Measurements from ENCODE around the gene HIBADH.
A peak's percentile ranks its signal among the peaks of the same experiment; 100 is the strongest.
"Not testable (repeated sequence)": the region's sequence is repeated elsewhere in the genome, so short reads cannot be mapped to it uniquely, and the experiment has no call there.

The HIBADH gene

GRCh38 chr7:27547401-27547800 is 115.3 kb downstream of the HIBADH start:
- DNase-seq (ENCODE audit: low read depth): peak; percentile 77

GRCh38 chr7:27546610-27547009 is 116.1 kb downstream of the HIBADH start:
- no peak for DNase-seq (ENCODE audit: low read depth)

GRCh38 chr7:27535795-27536194 is 126.9 kb downstream of the HIBADH start:
- no peak for DNase-seq (ENCODE audit: low read depth)

DNA sequence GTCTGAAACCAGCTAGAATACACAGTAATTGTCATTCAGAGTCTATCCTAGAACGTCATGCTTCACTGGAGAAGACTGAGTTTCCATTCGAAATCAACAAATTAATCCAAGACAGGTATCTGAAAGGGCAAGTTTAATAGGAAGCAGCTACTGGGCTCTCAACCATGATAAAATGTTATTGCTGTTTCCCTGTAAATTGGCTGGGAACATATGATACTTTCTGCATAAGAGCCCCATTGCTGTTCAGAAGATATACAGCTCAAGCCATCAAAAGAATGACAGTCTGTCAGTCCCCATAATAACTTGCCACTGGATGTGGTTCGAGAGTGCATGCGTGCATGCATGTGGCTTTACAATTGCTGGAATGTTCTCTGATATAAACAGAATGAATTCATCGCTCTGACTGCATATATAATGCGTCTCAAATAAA is 129.0 kb downstream of the HIBADH start:
- no peak for DNase-seq (ENCODE audit: low read depth)

DNA sequence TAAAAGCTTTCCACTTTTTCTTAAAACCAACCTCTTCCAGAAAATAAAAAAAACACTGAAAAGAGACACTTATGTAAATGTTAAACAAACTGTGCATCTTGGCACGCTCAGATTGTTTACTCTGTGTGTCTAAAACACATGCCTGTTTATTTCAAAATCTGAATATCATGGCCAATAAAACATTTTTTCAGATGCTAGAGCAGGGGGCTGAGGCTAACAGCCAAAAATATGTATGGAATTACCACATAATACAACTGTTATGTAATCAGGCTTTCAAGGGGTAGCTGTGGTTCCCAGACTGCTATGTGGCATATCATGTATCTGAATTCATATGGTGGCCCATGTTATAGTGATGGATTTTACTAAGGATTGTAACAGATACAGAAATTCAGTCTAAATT is 130.4 kb downstream of the HIBADH start:
- no peak for DNase-seq (ENCODE audit: low read depth)

GRCh38 chr7:27527348-27527714 is 135.4 kb downstream of the HIBADH start:
- no peak for DNase-seq (ENCODE audit: low read depth)

DNA sequence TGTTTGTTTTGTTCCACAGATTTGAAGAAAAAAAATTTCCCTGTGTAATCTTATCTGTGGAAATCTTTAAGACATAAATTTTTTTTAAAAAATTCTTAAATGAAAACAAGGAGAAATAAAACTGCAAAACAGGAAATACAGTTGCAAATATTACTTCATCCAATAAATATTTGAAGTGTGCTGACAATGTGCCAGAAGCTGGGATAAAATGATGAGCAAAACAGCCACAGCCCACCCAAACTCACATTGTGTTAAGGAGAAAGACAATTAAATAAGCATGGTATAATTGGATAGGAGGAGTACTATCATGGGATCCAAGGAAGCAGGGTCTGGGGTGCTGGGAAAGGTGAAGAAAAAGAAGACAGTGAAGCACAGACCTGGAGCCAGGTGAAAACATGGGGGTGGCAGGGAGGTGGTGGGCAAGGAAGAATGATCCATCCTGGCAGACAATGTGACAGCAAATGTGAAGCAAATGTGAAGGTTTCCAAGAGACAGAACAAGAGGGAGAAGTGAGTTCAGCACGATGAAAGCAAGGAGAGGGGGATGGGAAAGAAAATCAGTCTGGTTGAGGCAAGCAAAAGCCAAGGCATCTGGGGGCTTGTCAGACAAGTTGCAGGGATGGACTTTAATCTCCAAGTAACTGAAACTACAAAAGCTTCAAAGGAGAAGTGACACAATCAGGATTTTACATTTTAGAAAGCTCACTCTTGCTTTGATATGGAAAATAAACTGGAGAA is 135.9 kb downstream of the HIBADH start:
- no peak for DNase-seq (ENCODE audit: low read depth)

DNA sequence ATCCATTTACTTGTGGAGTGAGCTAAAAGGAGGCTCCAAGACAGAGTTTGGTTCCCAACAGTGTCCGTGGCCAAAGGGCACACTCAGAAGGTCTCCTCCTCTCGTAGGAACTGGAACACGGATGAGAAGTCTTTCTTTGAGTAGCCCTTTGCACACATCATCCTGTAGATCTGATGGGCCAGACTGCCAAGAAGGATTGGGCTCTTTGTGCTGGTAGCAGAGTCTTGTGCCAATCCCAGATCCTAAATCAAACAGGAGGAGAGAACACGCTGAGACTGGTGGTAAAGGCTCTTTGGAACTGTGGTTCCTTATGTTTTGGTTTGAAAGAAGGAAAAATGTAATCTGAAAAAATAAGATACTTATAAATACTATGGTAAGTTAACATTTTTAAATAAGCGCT is 136.6 kb downstream of the HIBADH start:
- DNase-seq (ENCODE audit: low read depth): no peak

DNA sequence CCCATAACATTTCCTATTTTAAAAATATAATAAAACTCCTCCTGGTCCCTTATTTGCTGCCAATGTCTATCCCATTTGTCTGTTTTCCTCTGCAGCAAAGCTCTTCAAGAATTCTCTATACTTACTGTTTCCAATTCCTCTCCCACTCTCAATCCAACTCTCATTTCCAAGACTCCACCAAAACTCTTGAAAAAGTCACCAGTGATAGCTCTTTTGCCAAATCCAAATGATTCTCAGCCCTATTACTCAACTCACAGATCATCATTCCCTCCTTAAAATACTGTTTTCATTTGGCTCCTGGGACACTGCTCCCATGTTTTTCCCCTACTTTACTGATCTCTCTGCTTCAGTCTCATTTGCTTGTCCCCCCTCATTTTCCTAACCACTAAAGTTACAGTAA is 139.4 kb downstream of the HIBADH start:
- DNase-seq (ENCODE audit: low read depth): no peak

- DNase-seq (ENCODE audit: low read depth): no peak
These were observed 140.1 kb downstream of the HIBADH start for GRCh38 chr7:27522566-27522965.

- peak; percentile 31 for DNase-seq (ENCODE audit: low read depth)
These were observed 141.6 kb downstream of the HIBADH start for GRCh38 chr7:27520815-27521790.

- no peak for DNase-seq (ENCODE audit: low read depth)
These were observed 142.8 kb downstream of the HIBADH start for GRCh38 chr7:27519793-27520469.

- no peak for DNase-seq (ENCODE audit: low read depth)
These were observed 143.9 kb downstream of the HIBADH start for GRCh38 chr7:27518561-27519350.

DNA sequence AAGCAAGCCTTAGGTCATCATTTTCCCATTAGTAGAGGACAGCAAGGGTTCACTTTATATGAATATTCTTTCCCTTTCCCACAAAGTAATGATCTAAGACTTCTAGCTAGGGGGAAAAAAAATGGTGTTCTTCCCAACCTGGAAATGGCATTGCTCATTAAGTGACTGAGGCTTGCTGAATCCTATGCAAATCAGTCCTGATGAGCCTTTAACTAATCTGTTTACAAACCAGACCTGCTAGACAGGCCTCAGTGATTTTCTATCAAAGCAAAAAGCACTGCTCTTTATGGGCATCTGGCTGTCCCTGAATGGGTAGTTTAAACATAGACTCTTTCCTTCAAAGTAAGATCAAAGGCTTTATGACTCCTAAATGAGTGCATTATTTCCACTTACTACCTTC is 146.3 kb downstream of the HIBADH start:
- no peak for DNase-seq (ENCODE audit: low read depth)

DNA sequence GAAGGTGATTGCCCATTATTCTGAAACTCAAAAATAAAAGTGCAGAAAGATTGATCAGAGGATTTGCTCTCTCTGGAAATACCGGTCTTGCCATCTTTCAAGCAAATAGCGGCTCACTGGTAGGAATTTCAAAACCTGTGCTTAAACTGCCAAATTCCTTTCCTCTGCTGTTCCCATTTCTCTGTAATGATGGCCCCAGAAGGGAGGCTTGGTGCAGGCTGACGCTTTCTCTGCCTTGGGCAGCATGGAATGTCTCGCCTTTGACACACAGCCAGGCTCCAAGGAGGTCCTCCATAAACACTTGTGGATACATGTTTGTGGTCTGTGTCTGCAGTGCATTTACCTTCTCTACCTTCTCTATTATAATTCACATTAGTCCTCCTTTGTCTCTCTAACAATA is 146.8 kb downstream of the HIBADH start:
- DNase-seq (ENCODE audit: low read depth): no peak

DNA sequence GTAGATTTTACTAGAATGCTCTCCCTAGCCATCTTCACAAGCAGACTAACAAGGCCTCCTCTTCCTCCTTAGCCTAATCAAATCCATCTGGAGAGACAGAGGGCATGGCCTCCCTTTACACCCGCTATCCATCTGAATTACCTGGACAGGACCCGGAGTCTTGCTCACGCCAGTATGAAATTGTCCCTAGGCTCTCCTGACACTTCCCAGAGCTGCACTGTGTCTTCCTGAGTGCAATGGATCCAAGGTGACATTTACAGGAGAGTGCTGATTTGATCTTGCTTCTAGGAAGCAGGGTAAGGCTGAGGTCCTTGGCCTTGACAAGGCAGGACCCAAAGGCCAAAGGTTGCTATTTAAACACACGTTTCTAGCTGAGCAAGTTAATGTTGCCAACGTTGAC is 147.8 kb downstream of the HIBADH start:
- no peak for DNase-seq (ENCODE audit: low read depth)

DNA sequence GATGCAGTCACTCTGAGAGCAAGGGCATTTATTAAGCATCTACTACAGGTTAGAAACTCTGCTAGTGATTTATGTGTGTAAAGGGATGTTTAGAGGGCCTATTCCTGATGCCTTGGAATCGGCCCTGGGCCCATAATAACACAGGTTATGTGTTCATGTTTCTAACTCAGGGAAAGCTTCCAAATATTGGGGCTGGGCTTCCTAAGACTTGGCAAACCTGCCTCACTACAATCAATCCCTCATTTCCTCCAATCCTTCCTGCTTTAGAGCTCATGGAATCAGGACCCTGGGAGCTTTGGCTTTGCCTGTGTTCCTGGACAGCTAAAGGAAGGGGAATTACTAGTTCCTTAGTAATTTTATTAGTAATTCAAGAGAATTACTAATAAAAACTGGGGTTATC is 148.8 kb downstream of the HIBADH start:
- DNase-seq (ENCODE audit: low read depth): no peak

- DNase-seq (ENCODE audit: low read depth): not testable (repeated sequence)
These were observed 151.3 kb downstream of the HIBADH start for GRCh38 chr7:27511370-27511769.

GRCh38 chr7:27510541-27510940 is 152.1 kb downstream of the HIBADH start:
- DNase-seq (ENCODE audit: low read depth): no peak

- DNase-seq (ENCODE audit: low read depth): not testable (repeated sequence)
These were observed 160.8 kb downstream of the HIBADH start for GRCh38 chr7:27501879-27502278.

- DNase-seq (ENCODE audit: low read depth): no peak
These were observed 161.7 kb downstream of the HIBADH start for GRCh38 chr7:27501001-27501400.

GRCh38 chr7:27492224-27492623 is 170.5 kb downstream of the HIBADH start:
- no peak for DNase-seq (ENCODE audit: low read depth)

Data from GM04503 (cell line).